Neural cell (in vitro differentiated cells): ENCODE measurements around the gene HS1BP3. TPM values are rescaled to one million over a fixed set of nuclear protein-coding genes. Genes with fewer than 3 reads are reported as not detected.

Source experiments
- H2AFZ ChIP-seq: fragments of 200-600, 300-800 bp; sonication (generic), shearing (Covaris generic); 2 replicates; pipeline ENCODE4 v1.6.0; 2014; ENCODE audit warnings: low read depth, mild to moderate bottlenecking, antibody characterized with exemption, low read length, moderate library complexity
- H3F3A ChIP-seq: fragments of 200-600 bp; shearing (Covaris generic); 2 replicates; pipeline ENCODE4 v1.6.1; 2016; ENCODE audit warnings: mild to moderate bottlenecking, moderate library complexity, mixed read lengths, antibody characterized with exemption, low read length; ENCODE audit not compliant: insufficient read depth, poor library complexity, severe bottlenecking
- H3K27ac ChIP-seq: fragments of 200-600, 300-800 bp; sonication (generic), shearing (Covaris generic); 2 replicates; pipeline ENCODE4 v1.5.1; 2014; ENCODE audit warnings: mild to moderate bottlenecking, low read length, moderate library complexity
- H3K27me3 ChIP-seq: fragments of 300-800, 200-600 bp; sonication (generic), shearing (Covaris generic); 2 replicates; pipeline ENCODE4 v1.6.0; 2014; ENCODE audit warnings: mild to moderate bottlenecking, low read depth, low read length, moderate library complexity; ENCODE audit not compliant: insufficient read depth
- H3K36me3 ChIP-seq: fragments of 300-800, 200-600 bp; sonication (generic), shearing (Covaris generic); 2 replicates; pipeline ENCODE4 v1.5.1; 2014; ENCODE audit warnings: mild to moderate bottlenecking, antibody characterized with exemption, low read length, moderate library complexity; ENCODE audit not compliant: insufficient read depth
- H3K4me2 ChIP-seq: fragments of 300-800, 200-600 bp; sonication (generic), shearing (Covaris generic); 2 replicates; pipeline ENCODE4 v1.6.0; 2014; ENCODE audit warnings: mild to moderate bottlenecking, low read length
- H3K4me3 ChIP-seq: fragments of 300-800, 200-600 bp; sonication (generic), shearing (Covaris generic); 2 replicates; pipeline ENCODE4 v1.5.1; 2014; ENCODE audit warnings: mild to moderate bottlenecking, low read length, moderate library complexity
- H3K79me2 ChIP-seq: fragments of 200-600 bp; shearing (Covaris generic); replicated peaks from 2 replicates; pipeline ENCODE4 v1.6.0; 2014; ENCODE audit warnings: mild to moderate bottlenecking, low read length, moderate library complexity; ENCODE audit not compliant: insufficient read depth
- H3K9ac ChIP-seq: fragments of 300-800, 200-600 bp; sonication (generic), shearing (Covaris generic); 2 replicates; pipeline ENCODE4 v1.6.1; 2016; ENCODE audit warnings: mild to moderate bottlenecking, low read length, mixed read lengths
- H3K9me2 ChIP-seq: fragments of 200-600 bp; shearing (Covaris generic); 2 replicates; pipeline ENCODE4 v1.6.1; 2016; ENCODE audit warnings: mild to moderate bottlenecking, low read length, mixed read lengths; ENCODE audit not compliant: insufficient read depth
- H3K9me3 ChIP-seq: fragments of 200-600, 300-800 bp; sonication (generic), shearing (Covaris generic); 2 replicates; pipeline ENCODE4 v1.6.1; 2016; ENCODE audit warnings: mild to moderate bottlenecking, mixed run types, low read length, moderate library complexity, mixed read lengths
- H4K20me1 ChIP-seq: fragments of 200-600 bp; shearing (Covaris generic); 2 replicates; pipeline ENCODE4 v1.6.1; 2016; ENCODE audit warnings: mild to moderate bottlenecking, mixed run types; ENCODE audit not compliant: insufficient read depth
- CTCF ChIP-seq: fragments of 450-650 bp; IDR thresholded peaks from 2 replicates; pipeline ENCODE4 v1.5.1; 2014; ENCODE audit warnings: antibody characterized with exemption, mild to moderate bottlenecking, moderate library complexity; ENCODE audit not compliant: poor library complexity, severe bottlenecking
- EP300 ChIP-seq: fragments of 450-650 bp; conservative IDR thresholded peaks from 2 replicates; pipeline ENCODE4 v1.6.1; 2014; ENCODE audit warnings: antibody characterized with exemption, mild to moderate bottlenecking, moderate library complexity; ENCODE audit not compliant: poor library complexity, severe bottlenecking
- EZH2 ChIP-seq: fragments of 200-600, 300-800 bp; shearing (Covaris generic), sonication (generic); IDR thresholded peaks from 2 replicates; pipeline ENCODE4 v1.6.1; 2014; ENCODE audit warnings: antibody characterized with exemption, low read length, borderline replicate concordance, mild to moderate bottlenecking; ENCODE audit not compliant: insufficient read depth, poor library complexity, severe bottlenecking
- MXI1 ChIP-seq: fragments of 450-650 bp; conservative IDR thresholded peaks from 2 replicates; pipeline ENCODE4 v1.6.1; 2014; ENCODE audit warnings: antibody characterized with exemption, mild to moderate bottlenecking; ENCODE audit not compliant: poor library complexity, severe bottlenecking
- POLR2AphosphoS5 ChIP-seq: IDR thresholded peaks from 2 replicates; pipeline ENCODE4 v1.6.1; 2012
- RAD21 ChIP-seq: fragments of 450-650 bp; conservative IDR thresholded peaks from 2 replicates; pipeline ENCODE4 v1.6.1; 2014; ENCODE audit warnings: antibody characterized with exemption, mild to moderate bottlenecking, moderate library complexity
- REST ChIP-seq: IDR thresholded peaks from 2 replicates; pipeline ENCODE4 v1.6.1; 2012; ENCODE audit warnings: borderline replicate concordance
- SMC3 ChIP-seq: fragments of 450-650 bp; conservative IDR thresholded peaks from 2 replicates; pipeline ENCODE4 v1.6.1; 2014; ENCODE audit warnings: antibody characterized with exemption, mild to moderate bottlenecking, moderate library complexity; ENCODE audit not compliant: poor library complexity
- TAF1 ChIP-seq: IDR thresholded peaks from 2 replicates; pipeline ENCODE4 v1.6.1; 2012; ENCODE audit warnings: low read depth
- polyA plus RNA-seq: library from polyadenylated mRNA; depleted of rRNA; stranded (reverse); fragments of >200 nt; gene quantifications from 2 replicates; pipeline ENCODE4 v1.2.3, GENCODE V29; 2014

The HS1BP3 gene
- polyA plus RNA-seq, 1 donor from 2014 or later, result 8.9 TPM

- Histone ChIP-seq H2AFZ (no peak overlapping the region), H4K20me1 (no peaks in the 10 kb centered on the region), H3K9ac (no peak overlapping the region), H3K27me3 (no peaks in the 10 kb centered on the region), H3K27ac (no peak overlapping the region), H3K36me3 (no peaks in the 10 kb centered on the region), H3K4me3 (no peak overlapping the region), H3K79me2 (no peaks in the 10 kb centered on the region), H3K4me2 (no peak overlapping the region), H3F3A (no peaks in the 10 kb centered on the region), H3K9me3 (no peaks in the 10 kb centered on the region), H3K9me2 (no peaks in the 10 kb centered on the region)
- TF ChIP-seq MXI1, result no peak
- no peak for TF ChIP-seq CTCF
- TF ChIP-seq EP300, result no peak
- no peak for TF ChIP-seq TAF1
- TF ChIP-seq RAD21, result no peak
- TF ChIP-seq EZH2, result no peak
- TF ChIP-seq POLR2AphosphoS5, result no peak
- TF ChIP-seq SMC3, result no peak
- TF ChIP-seq REST, result no peak
Measured at GRCh38 chr2:20570249-20570648, 80.6 kb downstream of the HS1BP3 start.

- Histone ChIP-seq H3F3A (no peaks in the 10 kb centered on the region), H3K4me3 (no peak overlapping the region), H3K36me3 (no peaks in the 10 kb centered on the region), H3K4me2 (no peak overlapping the region), H3K9me2 (no peaks in the 10 kb centered on the region), H3K9me3 (no peaks in the 10 kb centered on the region), H3K27ac (no peak overlapping the region), H4K20me1 (no peaks in the 10 kb centered on the region), H3K9ac (no peak overlapping the region), H2AFZ (no peak overlapping the region), H3K27me3 (no peaks in the 10 kb centered on the region), H3K79me2 (no peaks in the 10 kb centered on the region)
- no peak for TF ChIP-seq RAD21
- TF ChIP-seq MXI1, result no peak
- no peak for TF ChIP-seq POLR2AphosphoS5
- no peak for TF ChIP-seq EZH2
- no peak for TF ChIP-seq CTCF
- no peak for TF ChIP-seq REST
- no peak for TF ChIP-seq TAF1
- no peak for TF ChIP-seq SMC3
- no peak for TF ChIP-seq EP300
Measured at GRCh38 chr2:20569464-20570223, 81.3 kb downstream of the HS1BP3 start.
